ENCODE measurements around the gene ZNF784.

GRCh38 chr19:55660404-55660803 lies 36.0 kb upstream of the ZNF784 start:
- TF ChIP-seq NFYB (CRISPR knock-in tag; conservative IDR thresholded peaks at IDR 0.05; ENCODE audit: low read depth) (no peak), CTCF (IDR thresholded peaks at IDR 0.05) (no peak), ATF3 (CRISPR knock-in tag; conservative IDR thresholded peaks at IDR 0.05) (no peak), CREB1 (CRISPR knock-in tag; IDR thresholded peaks at IDR 0.05) (no peak), E2F1 (CRISPR knock-in tag; IDR thresholded peaks at IDR 0.05) (no peak), SP1 (CRISPR knock-in tag; conservative IDR thresholded peaks at IDR 0.05) (no peak)
